HUES64 (cell line): ENCODE results near the gene ALOX12.
"Not testable (repeated sequence)": the region's sequence is repeated elsewhere in the genome, so short reads cannot be mapped to it uniquely, and the experiment has no call there.

Experiments
- H3K27ac ChIP-seq: 2 replicates; pipeline ENCODE4 v1.7.0; 2013; ENCODE audit warnings: low read depth, low read length, inconsistent platforms
- H3K27me3 ChIP-seq: 2 replicates; pipeline ENCODE4 v1.6.1; 2013; ENCODE audit warnings: mild to moderate bottlenecking, low read length; ENCODE audit not compliant: insufficient read depth
- H3K36me3 ChIP-seq: 2 replicates; pipeline ENCODE4 v1.6.1; 2013; ENCODE audit warnings: mild to moderate bottlenecking, low read length; ENCODE audit not compliant: insufficient read depth
- H3K4me1 ChIP-seq: 2 replicates; pipeline ENCODE4 v1.6.1; 2013; ENCODE audit warnings: mild to moderate bottlenecking, low read length, moderate library complexity; ENCODE audit not compliant: insufficient read depth
- H3K4me3 ChIP-seq: 2 replicates; pipeline ENCODE4 v1.5.1; 2013; ENCODE audit warnings: mild to moderate bottlenecking, low read length, moderate library complexity
- H3K9ac ChIP-seq: 2 replicates; pipeline ENCODE4 v1.6.1; 2013; ENCODE audit warnings: mild to moderate bottlenecking, low read depth, low read length
- H3K9me3 ChIP-seq: 2 replicates; pipeline ENCODE4 v1.6.1; 2013; ENCODE audit warnings: low read depth, low read length; ENCODE audit not compliant: insufficient read depth
- WGBS: fragments of 150-250, 120-280 bp; methylation state at CpG from one replicate; pipeline ENCODE4 v1.1.7; 2013; ENCODE audit warnings: missing lambda C conversion rate; 5-methylcytosine and 5-hydroxymethylcytosine counted together

Gene ALOX12

GRCh38 chr17:6985266-6985665, 10.6 kb upstream of the ALOX12 start:
- Histone ChIP-seq H3K4me1 (no peaks in the 10 kb centered on the region), H3K27ac (no peak overlapping the region), H3K9ac (no peak overlapping the region), H3K36me3 (no peaks in the 10 kb centered on the region), H3K9me3 (no peaks in the 10 kb centered on the region), H3K27me3 (no peaks in the 10 kb centered on the region), H3K4me3 (no peak overlapping the region)
- 94% methylated on average over 3 of the region's 4 CpGs for WGBS

- no peaks in the 10 kb centered on the region for H3K27me3 ChIP-seq
- no peaks in the 10 kb centered on the region for H3K4me1 ChIP-seq
- H3K4me3 ChIP-seq: no peak overlapping the region
- H3K9me3 ChIP-seq: no peaks in the 10 kb centered on the region
- H3K9ac ChIP-seq: no peak overlapping the region
- no peaks in the 10 kb centered on the region for H3K36me3 ChIP-seq
- WGBS: 96% methylated on average over 3 of the region's 3 CpGs
- H3K27ac ChIP-seq: no peak overlapping the region
These were observed 9.2 kb upstream of the ALOX12 start for GRCh38 chr17:6986676-6987075.

- Histone ChIP-seq H3K4me3 (no peak overlapping the region), H3K4me1 (no peaks in the 10 kb centered on the region), H3K27me3 (peaks cover 12% of the 10 kb centered on the region), H3K36me3 (no peaks in the 10 kb centered on the region), H3K9me3 (no peaks in the 10 kb centered on the region), H3K9ac (no peak overlapping the region), H3K27ac (no peak overlapping the region)
- WGBS: 93% methylated on average over 2 of the region's 2 CpGs
These were observed 6.1 kb upstream of the ALOX12 start for GRCh38 chr17:6989779-6990178.

- H3K9me3 ChIP-seq, H3K4me3 ChIP-seq, H3K4me1 ChIP-seq, H3K27ac ChIP-seq, H3K36me3 ChIP-seq, H3K9ac ChIP-seq: not testable (repeated sequence)
- WGBS: 96% methylated on average over 5 of the region's 5 CpGs
- peaks cover 38% of the 10 kb centered on the region for H3K27me3 ChIP-seq
These were observed 2.2 kb upstream of the ALOX12 start for GRCh38 chr17:6993613-6994056.

- peaks cover 5% of the 10 kb centered on the region; the same call in 1 of the 2 replicates for H3K36me3 ChIP-seq
- peaks cover 38% of the 10 kb centered on the region for H3K27me3 ChIP-seq
- H3K9me3 ChIP-seq: no peaks in the 10 kb centered on the region
- H3K4me1 ChIP-seq: no peaks in the 10 kb centered on the region
- H3K27ac ChIP-seq: no peak overlapping the region
- H3K4me3 ChIP-seq: no peak overlapping the region
- WGBS: 93% methylated on average over 10 of the region's 10 CpGs
- no peak overlapping the region for H3K9ac ChIP-seq
These were observed 1.7 kb upstream of the ALOX12 start for GRCh38 chr17:6994118-6994598.

- no peak overlapping the region for H3K27ac ChIP-seq
- H3K27me3 ChIP-seq: peaks cover 38% of the 10 kb centered on the region
- no peaks in the 10 kb centered on the region for H3K4me1 ChIP-seq
- WGBS: 92% methylated on average over 9 of the region's 9 CpGs
- H3K4me3 ChIP-seq: peak overlapping the region; percentile 68; the same call in 1 of the 2 replicates
- no peaks in the 10 kb centered on the region for H3K9me3 ChIP-seq
- H3K9ac ChIP-seq: no peak overlapping the region
- H3K36me3 ChIP-seq: peaks cover 5% of the 10 kb centered on the region; the same call in 1 of the 2 replicates
These were observed 1.1 kb upstream of the ALOX12 start for GRCh38 chr17:6994666-6995256.

GRCh38 chr17:6996256-6997011, 585 bp downstream of the ALOX12 start:
- 67% methylated on average over 58 of the region's 58 CpGs for WGBS
- Histone ChIP-seq H3K9me3 (no peaks in the 10 kb centered on the region), H3K4me1 (no peaks in the 10 kb centered on the region), H3K27ac (no peak overlapping the region), H3K27me3 (peaks cover 38% of the 10 kb centered on the region), H3K9ac (peak overlapping the region; percentile 51), H3K4me3 (peak overlapping the region; percentile 68), H3K36me3 (peaks cover 5% of the 10 kb centered on the region; the same call in 1 of the 2 replicates)

GRCh38 chr17:6997171-6997570, 1.3 kb downstream of the ALOX12 start:
- Histone ChIP-seq H3K9ac (no peak overlapping the region), H3K27me3 (peaks cover 38% of the 10 kb centered on the region), H3K4me1 (no peaks in the 10 kb centered on the region), H3K9me3 (no peaks in the 10 kb centered on the region), H3K4me3 (no peak overlapping the region), H3K36me3 (peaks cover 11% of the 10 kb centered on the region; the same call in 1 of the 2 replicates), H3K27ac (no peak overlapping the region)
- 88% methylated on average over 8 of the region's 8 CpGs for WGBS

- H3K4me3 ChIP-seq: no peak overlapping the region
- H3K9me3 ChIP-seq: no peaks in the 10 kb centered on the region
- WGBS: 87% methylated on average over 11 of the region's 11 CpGs
- no peak overlapping the region for H3K27ac ChIP-seq
- peaks cover 34% of the 10 kb centered on the region for H3K27me3 ChIP-seq
- no peaks in the 10 kb centered on the region for H3K4me1 ChIP-seq
- no peak overlapping the region for H3K9ac ChIP-seq
- H3K36me3 ChIP-seq: peaks cover 13% of the 10 kb centered on the region; the same call in 1 of the 2 replicates
These were observed 3.1 kb downstream of the ALOX12 start for GRCh38 chr17:6998855-6999508.

- no peaks in the 10 kb centered on the region for H3K9me3 ChIP-seq
- H3K9ac ChIP-seq: no peak overlapping the region
- H3K36me3 ChIP-seq: peaks cover 13% of the 10 kb centered on the region; the same call in 1 of the 2 replicates
- H3K27me3 ChIP-seq: peaks cover 9% of the 10 kb centered on the region
- no peak overlapping the region for H3K4me3 ChIP-seq
- 73% methylated on average over 10 of the region's 10 CpGs for WGBS
- H3K27ac ChIP-seq: no peak overlapping the region
- no peaks in the 10 kb centered on the region for H3K4me1 ChIP-seq
These were observed 5.6 kb downstream of the ALOX12 start for GRCh38 chr17:7001318-7001961.
